Right cardiac atrium (tissue), 5 donors: ENCODE results near the gene GLRX. TPM values are rescaled to one million over a fixed set of nuclear protein-coding genes. Genes with fewer than 3 reads are reported as not detected.

ENCODE experiments used
- ATAC-seq, 2 donors: fragments of 200-7000 bp; cut with Tn5 transposase; one replicate each; pipeline versions ENCODE4 v1.8.0 to v1.9.1; 2020; ENCODE audit warnings: moderate library complexity in 2 of 2, mild to moderate bottlenecking in 1 of 2
- DNase-seq, 3 donors: peaks; one replicate each; pipeline ENCODE4 v3.0.0-alpha.2; 2020
- H3K27ac ChIP-seq: one replicate; pipeline ENCODE4 v1.5.1; 2013; ENCODE audit warnings: mild to moderate bottlenecking, low read length, control low read depth, moderate library complexity
- H3K27me3 ChIP-seq: one replicate; pipeline ENCODE4 v1.6.1; 2013; ENCODE audit not compliant: control insufficient read depth, insufficient read depth
- H3K4me1 ChIP-seq: one replicate; pipeline ENCODE4 v1.6.1; 2013; ENCODE audit warnings: low read length; ENCODE audit not compliant: control insufficient read depth, insufficient read depth
- H3K4me3 ChIP-seq: one replicate; pipeline ENCODE4 v1.5.1; 2013; ENCODE audit warnings: low read length, control low read depth
- H3K9me3 ChIP-seq: one replicate; pipeline ENCODE4 v1.6.1; 2013; ENCODE audit warnings: low read length; ENCODE audit not compliant: control insufficient read depth
- WGBS: extraction: QIAGEN DNeasy Blood & Tissue Kit; methylation state at CpG from one replicate; pipeline ENCODE4 v1.1.7; 2013; 5-methylcytosine and 5-hydroxymethylcytosine counted together
- intact Hi-C, 4 donors: fragments of 100-400 bp; cut with DNase I; formaldehyde crosslinking; loops; one replicate each; pipeline versions ENCODE4 v1.11.0 to v1.14.0; 2022 to 2023
- polyA plus RNA-seq: library from polyadenylated mRNA; stranded (reverse); fragments of 200-250 nt; gene quantifications from one replicate; pipeline ENCODE4 v1.2.3, GENCODE V29; 2013
- total RNA-seq, 4 donors: library from RNA; stranded (reverse); fragmentation: NEBNext Ultra II Directional; extraction: Animal tissue kit (Norgen Biotek cat#: 25700); gene quantifications; one replicate each; pipeline ENCODE4 v1.2.1, GENCODE V29; 2021
- donor health status: healthy with polysubstance abuse.
- donor health status: DM: no; HTN: yes; CAD: no.
- donor health status: DM: no; HTN: no; CAD: no.
- donor health status: DM: no; HTN: yes; CAD: no; lungs with severe emphysema.
- donor health status: DM: yes; HTN: yes; CAD: no.

Gene GLRX
- total and polyA plus RNA-seq, 5 donors: 70.2 to 192 (median 83.0) TPM

DNA sequence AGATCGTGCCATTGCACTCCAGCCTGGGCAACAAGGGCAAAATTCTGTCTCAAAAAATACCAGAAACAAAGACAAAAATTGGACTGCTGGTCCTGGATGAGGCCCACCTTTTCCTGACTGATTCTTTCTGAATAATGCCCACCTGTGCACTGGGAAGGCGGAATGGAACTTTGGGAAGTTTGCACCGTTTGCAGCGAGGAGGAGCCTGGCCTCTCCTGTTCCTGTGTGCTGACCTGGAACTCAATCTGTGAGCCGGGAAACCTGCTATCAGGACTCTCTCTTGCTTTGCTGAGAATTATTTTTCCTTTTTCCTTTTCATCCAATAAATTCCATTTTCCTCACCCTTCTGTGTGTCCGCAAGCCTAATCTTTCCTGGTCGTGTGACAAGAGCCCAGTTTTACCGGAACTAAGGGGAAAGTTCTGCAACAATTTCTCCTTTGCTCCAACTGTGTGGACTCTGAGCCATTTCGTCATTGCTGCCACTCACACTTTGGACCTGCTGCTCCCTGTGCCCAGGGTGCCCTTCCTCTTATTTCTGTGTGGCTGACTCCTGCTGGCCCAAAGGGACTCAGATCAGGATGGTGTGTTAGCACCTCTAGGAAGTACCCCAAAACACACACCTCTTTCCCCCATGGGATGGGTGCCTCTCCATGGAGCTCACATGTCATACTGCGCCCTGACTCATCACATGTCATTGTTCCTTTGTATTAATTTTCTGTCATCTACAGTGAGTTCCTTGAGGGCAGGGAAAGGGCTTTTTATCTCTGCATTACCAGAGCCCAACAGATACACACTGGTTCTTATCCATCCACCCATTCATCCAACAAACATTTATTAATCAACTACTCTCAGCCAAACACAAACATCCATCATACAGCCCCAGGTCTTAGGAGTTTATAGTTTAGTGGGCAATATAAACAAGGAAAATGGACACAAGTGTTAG lies 4.7 kb upstream of the GLRX start:
- no peak for ATAC-seq
- Histone ChIP-seq H3K27me3 (no peaks in the 10 kb centered on the region), H3K27ac (no peak overlapping the region), H3K9me3 (no peaks in the 10 kb centered on the region), H3K4me1 (peaks cover 6% of the 10 kb centered on the region), H3K4me3 (no peak overlapping the region)
- no peak for DNase-seq
- intact Hi-C loops: no loop called here
- whole genome bisulfite sequencing: 92% methylated on average over 10 of the region's 10 CpGs

DNA sequence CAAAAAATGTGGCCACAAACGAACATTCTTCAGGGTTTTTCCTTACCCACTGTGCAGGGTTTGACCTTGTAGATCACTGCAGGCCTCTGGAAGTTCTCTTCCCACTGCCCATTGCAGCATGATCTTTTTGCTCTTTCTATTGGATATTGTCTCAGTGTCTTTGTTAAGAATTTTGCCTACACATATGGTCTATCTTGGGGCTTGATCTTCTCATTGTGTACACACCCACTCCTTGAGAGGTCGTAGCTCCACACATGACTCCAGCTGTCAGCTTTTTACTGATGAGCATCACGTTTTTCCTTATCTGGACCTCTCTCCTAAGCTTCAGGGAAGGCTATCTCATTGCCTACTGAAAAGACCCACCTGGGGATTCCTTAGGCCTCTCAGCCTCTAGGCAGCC lies 3.0 kb upstream of the GLRX start:
- Histone ChIP-seq H3K4me3 (no peak overlapping the region), H3K27me3 (no peaks in the 10 kb centered on the region), H3K4me1 (peaks cover 8% of the 10 kb centered on the region), H3K9me3 (no peaks in the 10 kb centered on the region), H3K27ac (no peak overlapping the region)
- WGBS: 57% methylated on average over 3 of the region's 3 CpGs
- ATAC-seq (no peak), DNase-seq (no peak)
- intact Hi-C loops: no loop called here

DNA sequence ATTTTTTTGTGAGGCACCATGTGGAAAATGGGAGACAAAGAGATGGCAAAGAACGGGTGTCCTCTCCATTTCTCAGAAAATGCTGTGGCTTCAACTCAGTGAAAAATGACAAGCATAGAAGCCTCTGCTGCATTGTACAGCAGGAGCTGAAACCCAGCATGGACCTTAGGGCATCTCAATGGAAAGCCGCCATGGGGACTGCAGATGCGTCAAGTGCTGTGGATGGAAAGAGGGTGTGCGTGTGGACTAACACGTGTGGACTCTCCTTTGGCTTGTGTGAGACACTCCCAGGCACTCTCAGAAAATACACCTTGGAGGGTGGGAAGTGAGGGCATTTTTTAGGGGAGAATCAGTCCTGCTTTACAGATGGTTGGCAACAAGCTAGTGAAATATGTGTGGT lies 2.2 kb upstream of the GLRX start:
- peak overlapping the region; percentile 99 for H3K27ac ChIP-seq
- intact Hi-C loops: no loop called here
- DNase-seq: no peak
- WGBS: 92% methylated on average over 5 of the region's 5 CpGs
- no peaks in the 10 kb centered on the region for H3K27me3 ChIP-seq
- H3K4me3 ChIP-seq: no peak overlapping the region
- no peak for ATAC-seq
- H3K9me3 ChIP-seq: no peaks in the 10 kb centered on the region
- H3K4me1 ChIP-seq: peaks cover 8% of the 10 kb centered on the region

DNA sequence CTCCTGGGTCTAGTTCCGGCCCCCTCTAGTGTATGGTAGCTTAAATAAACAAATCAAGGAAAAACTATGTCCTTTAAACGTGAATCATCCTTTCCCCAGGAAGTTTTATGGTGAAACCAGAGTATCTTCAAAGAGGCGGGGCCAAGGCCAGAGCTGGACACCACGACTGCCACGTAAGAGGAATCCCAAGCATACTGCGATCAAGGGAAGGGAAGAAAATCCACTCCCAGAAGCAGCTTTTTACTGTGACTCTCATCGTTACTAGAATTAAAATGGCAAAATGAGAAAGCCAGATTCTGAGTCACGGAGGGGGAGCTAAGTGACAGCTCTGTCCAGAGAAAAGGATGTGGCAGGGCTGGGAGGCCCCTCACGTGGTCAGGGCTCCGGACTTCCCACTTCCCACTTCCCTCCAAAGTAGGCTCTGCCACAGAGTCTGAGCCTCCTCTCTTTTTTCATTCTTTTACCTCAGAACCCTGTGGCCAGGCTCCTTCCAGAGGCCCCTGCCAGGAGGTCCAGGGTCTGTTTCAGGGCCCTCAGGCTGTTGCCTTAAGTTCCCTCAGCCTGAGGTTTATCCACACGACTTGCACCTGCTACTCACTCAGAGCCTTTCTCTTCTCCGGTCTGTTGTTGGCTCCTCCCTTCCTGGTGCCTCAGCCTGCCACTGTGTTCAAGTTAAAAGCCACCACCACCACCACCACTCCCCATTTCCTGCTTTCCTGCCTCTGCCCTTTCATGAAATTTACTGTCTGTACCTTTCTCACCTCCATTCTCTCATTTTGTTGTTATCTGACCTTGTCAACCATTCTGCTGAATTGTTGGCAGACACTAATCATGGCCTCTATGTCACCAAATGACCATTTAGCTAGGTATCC lies 1.4 kb upstream of the GLRX start:
- DNase-seq (peak; percentile 73 to 84 (median 82)), ATAC-seq (peak; percentile 67 to 69)
- WGBS: 21% methylated on average over 12 of the region's 12 CpGs
- Histone ChIP-seq H3K9me3 (no peaks in the 10 kb centered on the region), H3K4me1 (peaks cover 8% of the 10 kb centered on the region), H3K4me3 (peak overlapping the region; percentile 12), H3K27me3 (no peaks in the 10 kb centered on the region), H3K27ac (peak overlapping the region; percentile 99)
- intact Hi-C loops: no loop called here

DNA sequence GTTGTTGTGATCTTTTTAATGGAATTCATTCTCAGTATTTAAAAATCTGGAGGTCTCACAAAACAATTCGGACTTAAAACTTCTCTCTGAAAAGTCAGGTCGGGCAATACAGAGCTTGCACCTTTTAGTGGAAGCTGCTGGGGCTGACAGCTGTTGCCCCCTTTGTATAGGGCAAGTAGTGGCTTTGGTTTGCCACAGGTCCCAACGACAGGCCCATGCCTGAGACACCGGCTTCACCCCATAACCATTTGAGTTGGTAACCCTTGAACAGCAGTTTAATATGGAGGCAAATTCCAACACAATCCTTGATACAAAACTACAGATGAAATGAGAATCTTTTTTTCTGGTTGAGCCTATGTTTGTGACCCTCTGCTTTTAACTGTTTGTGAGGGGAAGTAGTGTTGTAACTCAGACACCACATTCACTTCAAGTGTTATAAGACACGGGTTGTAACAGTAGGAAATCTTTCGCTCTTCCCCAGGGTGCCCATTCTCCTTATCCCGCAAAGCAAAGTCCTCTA lies 752 bp upstream of the GLRX start:
- Histone ChIP-seq H3K4me1 (peaks cover 12% of the 10 kb centered on the region), H3K9me3 (no peaks in the 10 kb centered on the region), H3K27ac (peak overlapping the region; percentile 99), H3K27me3 (no peaks in the 10 kb centered on the region), H3K4me3 (peak overlapping the region; percentile 93)
- DNase-seq (no peak), ATAC-seq (no peak)
- WGBS: 42% methylated on average over 7 of the region's 7 CpGs
- intact Hi-C loops: no loop called here

DNA sequence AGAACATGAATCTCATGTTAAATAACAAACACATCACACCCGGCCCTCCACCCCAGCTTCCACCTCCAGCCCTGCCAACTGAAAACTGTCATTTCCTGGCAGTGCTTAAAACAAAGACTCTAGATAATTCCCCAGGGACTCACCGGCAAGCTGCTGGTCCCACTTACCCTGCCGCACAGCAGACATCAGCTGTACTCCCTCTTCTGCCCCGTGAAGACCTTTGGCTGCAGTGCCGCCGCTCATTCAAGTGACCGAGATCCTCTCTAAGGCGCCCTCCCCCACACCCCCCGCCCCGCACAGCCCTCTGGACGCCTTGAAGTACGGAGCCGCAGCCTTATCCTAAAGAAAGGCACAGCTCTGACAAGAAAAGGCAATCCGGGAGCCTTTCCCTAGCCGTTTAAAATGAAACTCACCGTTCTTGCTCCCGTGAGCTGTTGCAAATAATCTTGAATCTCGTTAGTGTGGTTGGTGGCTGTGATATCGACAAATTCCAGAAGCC lies 434 bp downstream of the GLRX start:
- DNase-seq: peak; percentile 68 to 84 (median 84)
- intact Hi-C loops: no loop called here

DNA sequence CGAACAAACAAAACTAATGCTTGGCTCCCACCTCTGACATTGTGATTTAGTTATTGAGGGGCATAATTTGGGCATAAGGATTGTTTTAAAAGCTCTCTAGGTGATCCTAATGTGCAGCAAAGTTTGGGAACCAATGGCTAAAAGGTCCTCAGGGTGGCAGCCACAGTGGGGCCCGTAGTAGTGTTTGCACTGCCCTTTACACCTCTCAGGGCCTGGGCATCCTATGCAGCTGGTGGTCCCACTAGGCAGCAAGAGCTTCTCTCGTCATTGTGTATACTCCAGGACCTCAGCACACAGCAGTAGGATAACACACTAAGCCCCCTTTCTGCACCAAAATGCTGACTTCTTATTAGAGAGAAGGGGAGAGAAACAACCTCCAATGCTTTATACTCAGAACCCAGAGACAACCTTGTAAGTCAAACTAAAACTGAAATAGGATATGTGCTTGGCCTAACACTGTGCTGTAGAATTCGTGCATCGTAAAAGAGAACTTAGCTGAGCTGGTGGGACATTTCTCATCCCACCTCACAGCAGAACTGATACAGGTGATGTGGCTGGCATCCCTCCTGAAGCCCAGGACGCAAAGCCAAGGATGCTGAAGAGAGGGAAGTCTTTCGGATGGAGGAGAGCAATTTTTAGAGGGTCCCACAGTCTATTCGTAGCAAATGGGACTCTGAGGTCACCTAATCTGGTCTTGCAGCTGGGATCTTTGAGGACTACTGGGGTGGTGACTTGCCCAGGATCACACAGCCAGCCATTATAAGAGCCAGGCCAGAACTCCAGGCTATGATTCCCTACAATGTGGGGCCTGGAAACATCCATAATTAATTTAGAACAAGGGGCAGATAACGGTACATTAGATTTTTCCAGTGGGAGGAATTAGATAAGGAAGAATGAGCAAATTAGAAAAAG lies 1.2 kb downstream of the GLRX start:
- WGBS: 44% methylated on average over 9 of the region's 9 CpGs
- ATAC-seq (peak in 1 of 2 donors; percentile 3), DNase-seq (no peak)
- Histone ChIP-seq H3K27me3 (no peaks in the 10 kb centered on the region), H3K4me3 (peak overlapping the region; percentile 93), H3K4me1 (peaks cover 16% of the 10 kb centered on the region), H3K9me3 (no peaks in the 10 kb centered on the region), H3K27ac (peak overlapping the region; percentile 95)
- intact Hi-C loops: no loop called here

More for the DNA sequence above, 434 bp downstream of the GLRX start:
- ATAC-seq: peak; percentile 69 to 75
- Histone ChIP-seq H3K4me1 (peaks cover 16% of the 10 kb centered on the region), H3K9me3 (no peaks in the 10 kb centered on the region), H3K27me3 (no peaks in the 10 kb centered on the region), H3K4me3 (peak overlapping the region; percentile 93), H3K27ac (peak overlapping the region; percentile 95)
- under 1% methylated on average over 19 of the region's 19 CpGs for WGBS

DNA sequence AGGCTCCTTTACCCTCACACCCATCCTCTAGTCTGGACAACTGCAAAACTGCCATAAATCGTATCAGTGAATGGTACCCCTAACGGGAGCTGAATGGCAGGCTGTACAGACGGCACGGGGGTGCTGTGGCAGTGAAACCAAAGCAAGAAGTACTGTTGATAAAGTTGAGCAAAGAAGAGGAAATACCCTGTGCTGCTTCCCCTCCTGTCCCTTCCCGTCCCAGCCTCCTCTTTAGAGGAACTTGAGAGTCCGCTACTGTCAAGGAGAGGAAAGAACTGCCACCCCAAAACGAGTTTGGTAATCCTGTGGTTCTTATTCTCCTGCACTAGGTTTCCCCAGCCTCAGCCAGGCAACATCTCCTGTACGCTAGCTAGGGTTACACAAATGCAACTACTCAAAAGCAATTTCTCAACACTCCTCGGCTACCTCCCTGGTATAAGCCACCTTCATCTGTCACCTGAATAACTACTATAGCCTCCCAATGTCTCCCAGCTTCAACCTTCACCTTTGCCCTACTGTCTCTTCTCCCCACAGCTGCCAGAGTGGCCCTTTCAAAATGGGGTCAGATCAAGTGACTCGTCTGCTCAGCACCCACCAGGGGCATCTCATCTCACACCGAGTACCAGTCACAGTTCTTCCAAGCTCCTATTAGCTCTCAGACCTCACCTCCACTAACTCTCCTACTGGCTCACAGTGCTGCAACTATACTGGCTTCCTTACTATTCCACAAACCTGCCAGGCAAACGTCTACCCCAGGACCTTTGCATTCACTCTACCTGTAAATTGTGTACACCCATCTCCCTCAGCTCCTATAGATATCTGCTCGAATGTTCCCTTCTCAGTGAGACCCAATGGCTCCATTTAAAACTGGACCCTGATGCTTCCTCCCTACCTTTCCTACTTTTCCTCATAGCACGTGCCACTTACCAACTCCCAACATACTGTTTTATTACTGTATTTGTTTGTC lies 4.1 kb downstream of the GLRX start:
- intact Hi-C loops: no loop called here
- ATAC-seq: peak in 1 of 2 donors; percentile 6
- WGBS: 58% methylated on average over 14 of the region's 14 CpGs
- no peaks in the 10 kb centered on the region for H3K9me3 ChIP-seq
- no peak for DNase-seq
- peak overlapping the region; percentile 16 for H3K4me3 ChIP-seq
- H3K27me3 ChIP-seq: no peaks in the 10 kb centered on the region
- H3K4me1 ChIP-seq: peaks cover 12% of the 10 kb centered on the region
- peak overlapping the region; percentile 72 for H3K27ac ChIP-seq

DNA sequence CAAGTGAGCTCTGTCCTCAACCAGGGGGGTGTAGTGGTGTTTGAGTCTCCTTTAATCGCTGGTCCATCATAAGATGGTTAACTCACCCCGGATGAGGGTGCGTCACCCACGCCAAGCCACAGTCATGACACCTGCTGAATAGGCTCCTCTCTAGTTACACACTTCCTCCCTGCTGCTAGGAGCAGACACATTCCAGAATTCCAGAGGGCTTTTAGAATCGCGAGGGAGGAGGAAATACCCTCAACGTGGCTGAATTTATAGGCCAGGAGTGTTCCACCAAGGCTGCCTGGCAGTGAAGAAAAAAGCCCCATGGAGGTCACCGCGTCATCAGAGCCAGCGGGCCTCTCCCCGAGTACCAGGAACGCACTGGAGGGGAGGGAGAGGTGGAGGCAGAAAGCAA lies 5.1 kb downstream of the GLRX start:
- 54% methylated on average over 12 of the region's 12 CpGs for WGBS
- ATAC-seq: no peak
- Histone ChIP-seq H3K4me1 (peaks cover 10% of the 10 kb centered on the region), H3K4me3 (peak overlapping the region; percentile 13), H3K27ac (no peak overlapping the region), H3K9me3 (no peaks in the 10 kb centered on the region), H3K27me3 (no peaks in the 10 kb centered on the region)
- no peak for DNase-seq
- intact Hi-C loops: no loop called here
